Activated naive CD4-positive, alpha-beta T cell treated with anti-CD3 and anti-CD28 coated beads, Interleukin-2, amount 50 U/mL, for 72 hours (primary cell): ENCODE results near the gene CDH3. TPM values are rescaled to one million over a fixed set of nuclear protein-coding genes. Genes with fewer than 3 reads are reported as not detected.

ENCODE experiments used
- ATAC-seq, 2 donors: fragments of 150-1000 bp; cut with Tn5 transposase; 2 replicates each; pipeline ENCODE4 v1.10.0; 2021; ENCODE audit warnings: mild to moderate bottlenecking in 2 of 2, moderate library complexity in 2 of 2
- DNase-seq, 2 donors: peaks; one replicate each; pipeline ENCODE4 v3.0.0; 2021 to 2022; ENCODE audit warnings: low spot score in 2 of 2
- H3K27ac Mint-ChIP-seq, 2 donors: one replicate each; pipeline ENCODE4 v1.8.0; 2022; ENCODE audit warnings: mild to moderate bottlenecking in 2 of 2, mixed read lengths in 2 of 2
- H3K36me3 Mint-ChIP-seq, 2 donors: one replicate each; pipeline ENCODE4 v1.8.0; 2022; ENCODE audit warnings: mixed read lengths in 2 of 2
- H3K9me3 Mint-ChIP-seq, 2 donors: one replicate each; pipeline ENCODE4 v1.8.0; 2022; ENCODE audit warnings: mixed read lengths in 2 of 2
- total RNA-seq, 2 donors: library from RNA; stranded (reverse); gene quantifications; one replicate each; pipeline ENCODE4 v1.2.3, GENCODE V29; 2022

The CDH3 gene
- total RNA-seq, 2 donors from 2014 or later = 1.0 to 18.6 TPM

DNA sequence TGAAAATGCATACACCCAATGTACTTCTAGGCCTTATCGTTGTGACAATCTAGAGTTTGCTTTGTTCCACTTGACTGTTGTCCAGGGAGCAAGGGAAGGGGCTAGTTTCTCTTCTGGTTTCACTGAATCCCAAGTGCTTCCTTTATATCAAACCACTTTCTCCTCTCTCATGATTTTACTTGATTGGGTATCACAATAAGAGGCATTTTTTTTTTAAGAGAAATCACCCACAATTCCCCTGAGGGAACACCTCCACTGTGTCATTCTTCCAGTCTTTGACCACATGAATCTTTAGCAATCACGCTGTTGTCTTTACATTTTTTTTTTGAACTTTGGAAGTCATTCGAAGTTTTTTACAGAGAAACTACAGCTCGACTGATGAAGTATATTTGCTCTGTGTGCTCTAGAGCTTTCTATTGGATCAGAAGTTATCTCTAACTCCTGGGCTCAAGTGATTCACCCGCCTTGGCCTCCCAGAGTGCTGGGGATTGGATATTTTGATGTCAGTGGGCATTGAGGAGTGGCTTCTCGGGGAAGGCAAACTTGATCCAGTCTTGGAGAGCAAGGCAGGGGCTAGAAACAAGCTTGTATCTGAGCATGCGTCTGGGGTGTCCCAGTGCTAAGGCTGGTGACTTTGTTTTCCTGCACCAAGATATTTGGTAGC, 95.0 kb downstream of the CDH3 start:
- peaks cover 0 to 5% of the 10 kb centered on the region in 2 donors for H3K36me3 Mint-ChIP-seq
- DNase-seq = no peak
- no peak for ATAC-seq
- no peak overlapping the region for H3K27ac Mint-ChIP-seq
- no peaks in the 10 kb centered on the region for H3K9me3 Mint-ChIP-seq

DNA sequence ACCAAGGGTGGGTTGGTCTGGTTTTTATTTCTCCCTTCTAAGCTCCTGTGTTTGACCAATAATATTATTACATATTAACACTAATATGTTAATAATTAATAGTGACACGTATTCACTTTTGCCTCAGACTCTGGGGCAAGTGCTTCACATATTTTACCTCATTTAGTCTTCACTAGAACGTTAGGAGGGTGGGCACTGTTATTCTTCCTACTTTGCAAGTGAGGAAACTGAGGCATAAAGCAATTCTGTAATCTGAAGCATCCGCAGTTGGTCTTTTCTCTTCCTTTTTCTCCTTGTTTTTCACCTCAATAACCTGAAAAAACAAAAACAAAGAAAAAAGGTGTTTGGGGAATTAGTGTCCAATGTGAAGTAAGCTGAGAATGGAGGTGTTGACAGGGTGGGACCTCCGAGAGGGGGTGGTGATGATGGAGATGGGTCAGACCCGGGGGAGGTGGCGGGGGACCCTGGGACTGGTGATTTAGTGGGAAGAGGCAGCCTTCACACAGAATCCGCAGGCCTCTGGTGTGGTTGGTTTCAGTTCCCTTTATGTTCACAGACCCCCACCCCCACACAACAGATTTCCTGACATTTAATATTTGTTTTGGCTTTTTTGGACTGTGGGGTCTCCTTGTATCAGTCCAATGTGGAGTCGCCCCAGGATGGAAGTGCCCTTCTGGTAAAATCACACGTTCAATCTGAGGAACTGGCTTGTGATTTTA, 95.7 kb downstream of the CDH3 start:
- peaks cover 0 to 5% of the 10 kb centered on the region in 2 donors for H3K36me3 Mint-ChIP-seq
- ATAC-seq (no peak), DNase-seq (no peak)
- no peaks in the 10 kb centered on the region for H3K9me3 Mint-ChIP-seq
- no peak overlapping the region for H3K27ac Mint-ChIP-seq

GRCh38 chr16:68743664-68744063, 98.6 kb downstream of the CDH3 start:
- DNase-seq = no peak
- no peak overlapping the region for H3K27ac Mint-ChIP-seq
- no peaks in the 10 kb centered on the region for H3K36me3 Mint-ChIP-seq
- no peak for ATAC-seq
- no peaks in the 10 kb centered on the region for H3K9me3 Mint-ChIP-seq

- ATAC-seq (no peak), DNase-seq (no peak)
- no peak overlapping the region for H3K27ac Mint-ChIP-seq
- H3K9me3 Mint-ChIP-seq = no peaks in the 10 kb centered on the region
- H3K36me3 Mint-ChIP-seq = no peaks in the 10 kb centered on the region
These were observed 99.7 kb downstream of the CDH3 start for GRCh38 chr16:68744744-68745280.

DNA sequence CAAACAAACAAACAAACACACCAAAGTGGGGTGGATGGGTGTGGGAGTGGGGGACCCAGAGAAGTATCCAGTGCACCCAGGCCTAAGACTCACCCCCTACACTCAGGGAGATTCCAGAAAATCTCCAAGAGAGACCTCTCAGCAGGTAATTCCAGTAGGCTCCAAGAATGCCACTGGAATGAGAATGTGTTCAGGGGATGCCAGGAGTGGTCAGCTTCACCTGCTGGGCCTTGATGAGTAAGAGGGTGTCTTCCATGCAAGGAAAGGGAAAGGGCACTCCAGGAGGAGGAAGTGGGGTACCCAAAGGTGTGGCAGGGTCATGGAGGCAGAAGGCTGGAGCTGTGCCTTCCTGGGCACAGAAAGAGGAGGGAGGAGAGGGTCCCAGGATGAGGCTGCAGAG, 101.8 kb downstream of the CDH3 start:
- Mint-ChIP-seq H3K36me3 (peaks cover 0 to 6% of the 10 kb centered on the region in 2 donors), H3K9me3 (peaks cover 0 to 5% of the 10 kb centered on the region in 2 donors), H3K27ac (no peak overlapping the region)
- DNase-seq = no peak
- ATAC-seq = no peak

GRCh38 chr16:68749432-68749831, 104.3 kb downstream of the CDH3 start:
- ATAC-seq (no peak), DNase-seq (no peak)
- H3K9me3 Mint-ChIP-seq = peaks cover 0 to 5% of the 10 kb centered on the region in 2 donors
- H3K27ac Mint-ChIP-seq = no peak overlapping the region
- peaks cover 0 to 12% of the 10 kb centered on the region in 2 donors for H3K36me3 Mint-ChIP-seq

Other genes starting within 250 kb of the CDH3 start
- 1 to 10 TPM in 1 of 2 donors, under 1 TPM in 1; 0.12 to 1.0 TPM for gene SMPD3, start 196.8 kb upstream of the CDH3 start, total RNA-seq
- 10 to 100 TPM; 29.7 to 37.7 TPM for gene ZFP90, start 106.0 kb upstream of the CDH3 start, total RNA-seq
- gene CDH1, start 92.0 kb downstream of the CDH3 start, total RNA-seq = 10 to 100 TPM in 1 of 2 donors, 1 to 10 TPM in 1; 1.1 to 14.9 TPM
- gene TANGO6, start 198.2 kb downstream of the CDH3 start, total RNA-seq = 10 to 100 TPM; 23.8 to 38.4 TPM